Adipose tissue (tissue), 3 donors: Measurements from ENCODE around the gene SRMS. TPM values are rescaled to one million over a fixed set of nuclear protein-coding genes. Genes with fewer than 3 reads are reported as not detected.
"Not testable (repeated sequence)": the region's sequence is repeated elsewhere in the genome, so short reads cannot be mapped to it uniquely, and the experiment has no call there.

Experiments used
- H3K27ac ChIP-seq: one replicate; pipeline ENCODE4 v1.5.1; 2013; ENCODE audit warnings: low read depth, low read length
- WGBS, 3 donors: extraction: QIAGEN DNeasy Blood & Tissue Kit; methylation state at CpG; one replicate each; pipeline ENCODE4 v1.1.7; 2013; 5-methylcytosine and 5-hydroxymethylcytosine counted together
- polyA plus RNA-seq, 3 donors: library from polyadenylated mRNA; stranded (reverse); fragments of 200-250 nt; gene quantifications; one replicate each; pipeline ENCODE4 v1.2.3, GENCODE V29; 2013
- donor health status: healthy with polysubstance abuse.
- donor health status: Bipolar disorder and iron deficiency.
- donor health status: healthy.

The SRMS gene
- polyA plus RNA-seq, 3 donors: 0.06 TPM; not detected in 2

- no peak overlapping the region for H3K27ac ChIP-seq
- WGBS, 3 donors: 1% methylated on average over 64 to 72 of the region's 72 CpGs
Observed at GRCh38 chr20:63519668-63520503, 27.7 kb downstream of the SRMS start.

- 74 to 75% (median 74%) methylated on average over 29 to 32 of the region's 32 CpGs for WGBS, 3 donors
- H3K27ac ChIP-seq: no peak overlapping the region
Observed at GRCh38 chr20:63518946-63519667, 28.4 kb downstream of the SRMS start.

GRCh38 chr20:63518351-63518861 lies 29.1 kb downstream of the SRMS start:
- H3K27ac ChIP-seq: no peak overlapping the region
- 84 to 89% (median 85%) methylated on average over 20 of the region's 20 CpGs for WGBS, 3 donors

- H3K27ac ChIP-seq: no peak overlapping the region
- WGBS, 3 donors: 92 to 94% (median 93%) methylated on average over 31 to 32 of the region's 32 CpGs
Observed at GRCh38 chr20:63517376-63518309, 29.9 kb downstream of the SRMS start.

- 52 to 84% (median 60%) methylated on average over 8 to 10 of the region's 10 CpGs for WGBS, 3 donors
- H3K27ac ChIP-seq: not testable (repeated sequence)
Observed at GRCh38 chr20:63514520-63514919, 33.0 kb downstream of the SRMS start.

- 90 to 91% (median 90%) methylated on average over 3 of the region's 3 CpGs for WGBS, 3 donors
- H3K27ac ChIP-seq: no peak overlapping the region
Observed at GRCh38 chr20:63513207-63513606, 34.3 kb downstream of the SRMS start.

GRCh38 chr20:63509088-63509564 lies 38.4 kb downstream of the SRMS start:
- H3K27ac ChIP-seq: no peak overlapping the region
- 84 to 88% (median 87%) methylated on average over 9 of the region's 9 CpGs for WGBS, 3 donors

GRCh38 chr20:63508072-63508768 lies 39.3 kb downstream of the SRMS start:
- WGBS, 3 donors: 83 to 86% (median 84%) methylated on average over 33 of the region's 33 CpGs

GRCh38 chr20:63507083-63507743 lies 40.3 kb downstream of the SRMS start:
- H3K27ac ChIP-seq: no peak overlapping the region
- 90 to 92% (median 90%) methylated on average over 30 of the region's 30 CpGs for WGBS, 3 donors

More at GRCh38 chr20:63508072-63508768, 39.3 kb downstream of the SRMS start:
- H3K27ac ChIP-seq: no peak overlapping the region

GRCh38 chr20:63505723-63506122 lies 41.8 kb downstream of the SRMS start:
- 85 to 92% (median 90%) methylated on average over 12 of the region's 12 CpGs for WGBS, 3 donors
- no peak overlapping the region for H3K27ac ChIP-seq

GRCh38 chr20:63505281-63505680 lies 42.3 kb downstream of the SRMS start:
- no peak overlapping the region for H3K27ac ChIP-seq
- 77 to 90% (median 86%) methylated on average over 8 of the region's 8 CpGs for WGBS, 3 donors

- WGBS, 3 donors: 83 to 92% (median 89%) methylated on average over 9 of the region's 9 CpGs
- H3K27ac ChIP-seq: no peak overlapping the region
Observed at GRCh38 chr20:63504642-63505041, 42.9 kb downstream of the SRMS start.

- H3K27ac ChIP-seq: no peak overlapping the region
- WGBS, 3 donors: 36 to 45% (median 41%) methylated on average over 7 of the region's 7 CpGs
Observed at GRCh38 chr20:63503524-63503923, 44.0 kb downstream of the SRMS start.

GRCh38 chr20:63502671-63503172 lies 44.8 kb downstream of the SRMS start:
- 50 to 61% (median 59%) methylated on average over 15 of the region's 15 CpGs for WGBS, 3 donors
- no peak overlapping the region for H3K27ac ChIP-seq

- no peak overlapping the region for H3K27ac ChIP-seq
- 25 to 29% (median 27%) methylated on average over 26 of the region's 26 CpGs for WGBS, 3 donors
Observed at GRCh38 chr20:63501818-63502670, 45.5 kb downstream of the SRMS start.
